Neuron (in vitro differentiated cells): Measurements from ENCODE around the gene BAHCC1.

Experiments used
- H2AFZ ChIP-seq: one replicate; pipeline ENCODE4 v1.6.1; 2013; ENCODE audit warnings: low read depth, mild to moderate bottlenecking, inconsistent platforms, low read length, moderate library complexity
- H3K27me3 ChIP-seq: one replicate; pipeline ENCODE4 v1.6.1; 2013; ENCODE audit warnings: low read length; ENCODE audit not compliant: insufficient read depth
- H3K36me3 ChIP-seq: one replicate; pipeline ENCODE4 v1.6.1; 2013; ENCODE audit warnings: low read length; ENCODE audit not compliant: insufficient read depth
- H3K4me1 ChIP-seq: one replicate; pipeline ENCODE4 v1.6.1; 2013; ENCODE audit warnings: low read length; ENCODE audit not compliant: insufficient read depth
- H3K4me3 ChIP-seq: 2 replicates; pipeline ENCODE4 v1.5.1; 2013; ENCODE audit warnings: mild to moderate bottlenecking, low read length, moderate library complexity
- H3K9me3 ChIP-seq: one replicate; pipeline ENCODE4 v1.6.1; 2013; ENCODE audit warnings: low read length

Gene BAHCC1

DNA sequence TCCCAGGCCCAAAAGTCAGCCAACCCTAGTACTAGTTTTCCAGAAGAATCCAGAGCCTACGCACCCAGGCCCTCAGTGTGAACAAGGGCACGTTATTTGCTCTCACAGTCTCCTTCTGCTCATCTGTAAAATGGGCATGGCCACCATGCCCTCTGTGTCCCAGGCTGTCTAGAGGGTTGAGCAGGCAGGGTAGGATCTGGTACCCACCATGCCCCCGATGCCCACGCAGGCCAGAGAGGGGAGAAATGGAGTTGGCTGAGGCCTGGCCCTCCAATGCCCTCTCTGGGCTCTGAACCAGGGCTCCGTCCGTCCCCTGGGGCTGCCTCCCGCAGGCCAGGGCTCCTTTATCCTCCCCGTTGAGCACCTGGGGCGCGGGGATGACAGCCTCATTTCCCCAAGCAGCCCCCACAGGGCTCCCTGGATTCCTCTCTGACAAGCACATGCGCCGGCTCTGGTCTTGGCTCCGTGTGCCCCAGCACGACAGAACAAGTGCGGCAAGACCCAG lies 9.1 kb upstream of the BAHCC1 start:
- Histone ChIP-seq H3K27me3 (no peaks in the 10 kb centered on the region), H3K4me1 (peaks cover 53% of the 10 kb centered on the region), H3K36me3 (peaks cover under 1% of the 10 kb centered on the region), H2AFZ (no peak overlapping the region), H3K9me3 (no peaks in the 10 kb centered on the region), H3K4me3 (no peak overlapping the region)

DNA sequence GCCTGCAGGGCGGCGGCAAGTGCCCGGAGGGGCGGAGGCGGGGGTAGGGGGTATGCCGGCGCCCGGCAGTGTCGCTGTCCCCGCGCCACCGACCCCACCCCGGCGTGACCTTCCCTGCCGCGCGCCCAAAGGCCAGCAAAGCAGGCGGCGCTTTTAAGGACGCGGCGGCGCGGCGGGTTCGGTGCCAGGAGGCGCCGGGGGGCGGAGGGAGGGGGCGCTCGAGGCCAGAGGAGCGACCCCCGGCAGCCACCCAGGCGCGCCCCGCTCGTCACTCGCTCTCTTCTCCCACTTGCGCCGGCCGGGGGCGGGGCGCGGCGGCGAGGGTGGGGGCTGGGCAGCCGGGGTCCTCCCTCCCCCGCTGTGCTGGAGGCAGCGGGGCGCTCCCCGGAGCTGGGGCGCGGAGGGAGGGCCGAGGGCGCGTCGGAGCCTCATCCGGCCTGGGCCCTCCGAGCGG lies 8.6 kb upstream of the BAHCC1 start:
- Histone ChIP-seq H3K4me3 (peak overlapping the region; percentile 51), H2AFZ (no peak overlapping the region), H3K4me1 (peaks cover 58% of the 10 kb centered on the region), H3K9me3 (no peaks in the 10 kb centered on the region), H3K36me3 (peaks cover 4% of the 10 kb centered on the region), H3K27me3 (no peaks in the 10 kb centered on the region)

DNA sequence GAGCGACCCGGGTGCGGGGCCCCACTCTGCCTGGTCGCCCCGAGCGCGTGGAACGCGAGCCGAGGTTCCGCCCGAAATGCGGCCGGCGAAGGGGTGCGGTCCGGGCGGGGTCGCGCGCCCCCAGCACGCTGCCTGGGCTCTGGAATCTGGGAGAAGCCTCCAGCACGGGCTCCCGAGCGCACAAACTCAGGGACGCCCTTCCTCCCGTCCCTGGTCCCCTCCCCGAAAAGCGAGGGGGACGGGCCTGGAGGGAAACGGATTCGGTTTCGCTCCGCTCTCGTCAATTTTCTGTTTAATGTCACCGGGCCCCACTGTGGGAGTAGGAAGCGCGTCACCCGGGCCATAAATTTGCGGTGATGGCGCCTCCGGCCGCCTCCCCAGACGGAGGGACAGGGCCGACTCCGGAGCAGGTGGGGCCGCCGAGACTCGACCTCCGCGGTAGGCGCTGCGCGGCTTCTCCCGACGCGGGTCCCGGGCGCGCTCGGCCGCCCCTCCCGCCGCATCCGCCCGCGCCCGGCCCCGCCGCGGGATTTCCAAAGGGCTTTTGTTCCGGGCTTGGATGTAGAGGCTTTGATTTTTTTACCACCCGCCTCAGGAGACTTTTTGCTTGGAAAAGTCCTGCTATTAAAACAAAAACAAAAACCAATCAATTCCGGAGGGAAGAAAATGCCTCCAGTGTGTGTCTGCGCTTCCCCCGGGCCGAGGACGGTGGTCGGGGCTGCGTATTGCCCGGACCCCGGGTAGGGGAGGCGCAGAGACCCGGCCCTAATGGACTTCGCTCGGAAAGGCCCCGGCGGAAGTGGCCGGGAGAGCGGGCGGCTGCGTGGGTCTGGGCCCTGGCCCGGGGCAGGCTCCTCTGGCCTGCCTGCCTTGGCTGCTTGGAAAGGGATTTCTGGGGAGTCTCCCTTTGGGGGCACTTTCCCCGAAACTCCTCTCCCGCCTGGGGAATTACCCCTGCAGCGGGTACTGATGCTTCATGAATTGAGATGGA lies 7.9 kb upstream of the BAHCC1 start:
- Histone ChIP-seq H3K4me3 (peak overlapping the region; percentile 51), H2AFZ (no peak overlapping the region), H3K9me3 (no peaks in the 10 kb centered on the region), H3K36me3 (peaks cover 4% of the 10 kb centered on the region), H3K27me3 (no peaks in the 10 kb centered on the region), H3K4me1 (peaks cover 65% of the 10 kb centered on the region)

DNA sequence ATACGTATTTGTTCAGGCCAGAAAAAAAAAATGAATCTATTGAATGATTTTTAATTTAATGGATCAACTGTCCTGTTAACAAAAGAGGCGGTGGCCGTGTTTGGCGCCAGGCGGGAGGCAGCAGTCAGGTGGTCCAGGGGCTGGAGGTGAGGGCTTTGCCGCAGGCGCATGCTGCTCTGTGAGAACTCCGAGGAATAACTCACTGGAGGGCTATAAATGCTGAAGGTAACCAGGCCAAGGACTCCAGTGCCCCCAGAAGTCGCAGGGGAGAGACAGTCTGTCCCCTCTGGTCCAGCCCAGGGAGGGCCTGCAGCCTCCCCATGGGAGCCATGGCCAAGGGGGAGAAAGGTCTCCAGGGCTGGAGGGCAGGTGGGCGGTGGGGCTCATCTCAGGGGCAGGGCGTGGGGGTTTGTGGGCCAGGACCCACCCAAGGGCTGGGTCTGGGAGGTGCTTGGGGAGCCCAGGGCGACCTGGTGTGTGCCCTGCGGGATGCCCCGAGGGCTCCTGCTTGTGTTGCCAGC lies 7.1 kb upstream of the BAHCC1 start:
- H2AFZ ChIP-seq, result no peak overlapping the region
- peaks cover 68% of the 10 kb centered on the region for H3K4me1 ChIP-seq
- H3K4me3 ChIP-seq, result peak overlapping the region; percentile 51
- H3K9me3 ChIP-seq, result no peaks in the 10 kb centered on the region
- peaks cover 4% of the 10 kb centered on the region for H3K36me3 ChIP-seq
- H3K27me3 ChIP-seq, result no peaks in the 10 kb centered on the region

DNA sequence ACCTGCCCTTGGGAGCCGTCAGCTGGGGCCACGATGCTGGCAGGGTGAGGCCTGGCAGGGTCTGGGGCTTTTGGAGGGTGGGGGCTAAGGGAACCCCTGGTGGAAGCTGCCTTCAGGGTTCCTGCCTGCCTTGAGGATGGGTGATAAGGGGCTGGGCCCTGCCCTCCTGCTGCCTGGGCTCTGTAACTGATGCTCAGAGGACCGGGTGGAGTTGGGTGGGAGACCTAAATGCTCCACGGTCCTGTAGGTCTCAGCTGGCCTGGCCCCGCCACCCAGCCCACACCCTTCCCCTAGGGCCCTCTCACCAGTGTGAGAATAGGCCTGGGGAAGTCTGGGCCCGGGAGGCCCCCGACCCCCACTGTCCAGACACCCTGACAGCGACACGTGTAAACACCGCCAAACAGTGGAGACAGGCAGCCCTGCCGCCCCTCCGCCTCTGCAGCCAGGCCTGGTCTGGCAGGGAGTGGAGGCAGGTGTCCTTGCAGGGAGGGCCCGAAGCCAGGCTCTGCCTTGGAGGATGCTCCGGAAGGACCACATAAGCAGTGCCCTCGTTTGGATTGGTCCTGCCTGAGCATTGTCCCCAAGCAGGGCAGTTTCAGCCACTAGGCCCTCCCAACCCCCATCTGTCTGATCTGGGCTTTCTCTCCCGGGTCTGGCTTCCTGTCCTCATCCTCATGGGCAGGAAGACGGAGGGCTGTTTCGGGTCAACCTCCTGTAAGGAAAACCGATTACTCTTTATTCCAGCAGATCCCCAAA lies 6.5 kb upstream of the BAHCC1 start:
- H3K9me3 ChIP-seq, result no peaks in the 10 kb centered on the region
- no peaks in the 10 kb centered on the region for H3K27me3 ChIP-seq
- H3K36me3 ChIP-seq, result peaks cover 4% of the 10 kb centered on the region
- no peak overlapping the region for H2AFZ ChIP-seq
- peaks cover 68% of the 10 kb centered on the region for H3K4me1 ChIP-seq
- no peak overlapping the region for H3K4me3 ChIP-seq

DNA sequence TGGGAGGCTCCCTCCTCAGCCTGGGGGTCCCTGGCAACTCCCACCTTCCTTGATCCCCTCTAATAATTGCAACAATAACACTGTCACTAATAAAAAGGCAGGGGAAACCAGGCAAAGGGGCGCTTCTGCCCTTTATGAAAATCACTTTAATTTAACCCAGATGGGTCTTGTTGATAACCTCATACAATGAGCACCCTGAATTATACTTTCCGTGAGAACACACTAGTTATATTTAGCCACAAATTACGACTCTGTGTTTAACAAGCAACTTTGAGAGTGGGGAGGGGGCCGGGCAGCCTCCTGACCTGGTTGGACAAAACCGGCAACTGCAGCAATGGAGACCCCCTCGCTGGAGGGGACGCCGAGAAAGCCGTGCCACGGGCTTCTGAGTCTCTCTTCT lies 5.7 kb upstream of the BAHCC1 start:
- Histone ChIP-seq H3K36me3 (peaks cover 4% of the 10 kb centered on the region), H3K4me3 (no peak overlapping the region), H3K4me1 (peaks cover 74% of the 10 kb centered on the region), H3K27me3 (no peaks in the 10 kb centered on the region), H2AFZ (no peak overlapping the region), H3K9me3 (no peaks in the 10 kb centered on the region)

DNA sequence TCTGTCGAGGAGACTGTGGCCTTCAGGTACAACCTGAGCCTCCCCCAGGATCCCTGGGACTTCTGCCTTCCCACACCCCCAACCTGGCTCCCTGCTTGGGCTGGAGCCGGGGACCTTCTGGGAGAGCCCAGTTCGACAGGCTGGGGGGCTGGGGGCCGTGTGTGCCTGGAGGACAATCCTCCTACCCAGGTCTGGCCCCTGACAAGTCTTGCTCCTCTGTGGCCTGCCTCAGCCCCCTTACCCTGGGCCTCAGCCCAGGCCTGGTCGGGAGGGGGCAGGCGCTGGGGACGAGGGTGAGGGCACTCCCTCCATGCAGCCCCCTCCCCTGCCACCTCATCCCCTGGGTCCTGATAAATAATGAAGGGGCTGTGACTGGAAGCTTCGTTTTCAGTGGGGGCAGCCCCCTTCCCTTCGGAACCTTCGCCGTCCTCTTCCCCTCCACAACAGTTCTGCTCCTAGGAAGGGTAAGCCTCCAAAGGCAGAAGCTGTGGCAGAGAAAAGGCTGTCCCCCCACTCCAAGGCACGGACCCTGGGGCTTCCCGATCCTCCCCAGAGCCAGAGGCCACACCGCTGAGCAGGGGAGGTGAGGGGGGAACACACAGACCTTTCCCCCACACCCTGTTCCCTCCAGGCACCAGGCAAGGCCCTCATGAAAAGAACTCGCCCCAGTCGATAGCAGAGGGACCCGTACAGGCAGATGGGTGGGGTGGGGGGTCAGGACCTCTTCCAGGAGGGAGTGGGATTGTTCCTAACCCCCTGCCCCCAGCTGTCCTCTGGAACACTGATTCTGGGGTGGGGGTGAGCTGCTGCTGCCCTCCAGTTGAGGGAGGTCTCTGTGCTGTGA lies 5.0 kb upstream of the BAHCC1 start:
- peaks cover 73% of the 10 kb centered on the region for H3K4me1 ChIP-seq
- no peaks in the 10 kb centered on the region for H3K27me3 ChIP-seq
- H3K36me3 ChIP-seq, result peaks cover 4% of the 10 kb centered on the region
- no peaks in the 10 kb centered on the region for H3K9me3 ChIP-seq
- peak overlapping the region; percentile 10 for H3K4me3 ChIP-seq
- H2AFZ ChIP-seq, result no peak overlapping the region

DNA sequence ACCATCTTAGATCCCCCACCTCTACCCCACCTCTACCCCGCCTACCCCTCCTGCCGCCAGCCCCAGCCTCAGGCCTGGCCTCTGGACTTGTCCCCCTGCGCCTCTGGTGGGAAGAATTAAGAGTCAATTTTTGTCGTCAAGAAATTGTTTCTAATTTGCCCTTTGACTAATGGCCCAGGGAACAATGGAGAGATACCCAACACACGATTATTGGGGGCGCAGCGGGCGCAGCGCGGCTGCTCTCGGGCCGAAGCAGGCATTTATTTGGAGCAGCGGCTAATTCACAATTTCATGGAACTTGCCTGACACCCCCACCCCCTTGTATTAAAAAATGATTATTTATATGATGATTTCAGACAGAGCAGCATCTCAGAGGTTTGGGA lies 4.4 kb upstream of the BAHCC1 start:
- Histone ChIP-seq H3K36me3 (peaks cover 4% of the 10 kb centered on the region), H3K27me3 (no peaks in the 10 kb centered on the region), H3K4me3 (no peak overlapping the region), H3K4me1 (peaks cover 67% of the 10 kb centered on the region), H3K9me3 (no peaks in the 10 kb centered on the region), H2AFZ (no peak overlapping the region)

DNA sequence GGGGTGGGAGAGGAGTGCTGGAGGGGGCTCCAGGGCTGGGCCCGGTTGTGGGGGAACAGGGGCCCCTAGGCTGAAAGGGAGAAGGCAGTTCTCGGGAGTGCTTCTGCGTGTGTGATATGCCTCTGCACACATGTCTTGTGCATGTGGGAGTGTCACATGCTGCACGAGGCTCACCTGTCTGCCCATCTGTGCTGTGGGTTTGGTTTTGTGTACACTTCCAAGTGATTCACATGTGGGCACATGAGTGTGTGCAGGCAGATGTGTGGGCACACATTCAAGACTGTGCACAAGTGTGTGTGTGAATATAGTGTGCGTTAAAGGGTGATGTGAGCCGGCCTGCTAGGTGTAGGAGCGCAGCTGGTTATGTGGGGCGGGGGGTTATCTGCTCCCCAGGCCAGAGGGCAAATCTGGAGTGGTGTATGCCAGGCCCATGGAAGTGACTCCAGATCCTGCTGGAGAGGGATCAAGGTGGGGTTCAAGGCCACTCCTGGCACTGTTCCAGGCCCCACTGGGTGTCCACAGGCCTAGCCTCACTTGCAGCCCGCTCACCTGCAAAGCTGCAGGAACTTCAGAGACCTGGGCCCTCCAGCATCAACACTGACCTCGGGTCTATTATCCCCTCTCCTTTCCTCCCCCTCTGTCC lies 3.8 kb upstream of the BAHCC1 start:
- peak overlapping the region; percentile 69 for H3K4me3 ChIP-seq
- no peaks in the 10 kb centered on the region for H3K9me3 ChIP-seq
- H2AFZ ChIP-seq, result no peak overlapping the region
- H3K4me1 ChIP-seq, result peaks cover 66% of the 10 kb centered on the region
- peaks cover 4% of the 10 kb centered on the region for H3K36me3 ChIP-seq
- no peaks in the 10 kb centered on the region for H3K27me3 ChIP-seq

DNA sequence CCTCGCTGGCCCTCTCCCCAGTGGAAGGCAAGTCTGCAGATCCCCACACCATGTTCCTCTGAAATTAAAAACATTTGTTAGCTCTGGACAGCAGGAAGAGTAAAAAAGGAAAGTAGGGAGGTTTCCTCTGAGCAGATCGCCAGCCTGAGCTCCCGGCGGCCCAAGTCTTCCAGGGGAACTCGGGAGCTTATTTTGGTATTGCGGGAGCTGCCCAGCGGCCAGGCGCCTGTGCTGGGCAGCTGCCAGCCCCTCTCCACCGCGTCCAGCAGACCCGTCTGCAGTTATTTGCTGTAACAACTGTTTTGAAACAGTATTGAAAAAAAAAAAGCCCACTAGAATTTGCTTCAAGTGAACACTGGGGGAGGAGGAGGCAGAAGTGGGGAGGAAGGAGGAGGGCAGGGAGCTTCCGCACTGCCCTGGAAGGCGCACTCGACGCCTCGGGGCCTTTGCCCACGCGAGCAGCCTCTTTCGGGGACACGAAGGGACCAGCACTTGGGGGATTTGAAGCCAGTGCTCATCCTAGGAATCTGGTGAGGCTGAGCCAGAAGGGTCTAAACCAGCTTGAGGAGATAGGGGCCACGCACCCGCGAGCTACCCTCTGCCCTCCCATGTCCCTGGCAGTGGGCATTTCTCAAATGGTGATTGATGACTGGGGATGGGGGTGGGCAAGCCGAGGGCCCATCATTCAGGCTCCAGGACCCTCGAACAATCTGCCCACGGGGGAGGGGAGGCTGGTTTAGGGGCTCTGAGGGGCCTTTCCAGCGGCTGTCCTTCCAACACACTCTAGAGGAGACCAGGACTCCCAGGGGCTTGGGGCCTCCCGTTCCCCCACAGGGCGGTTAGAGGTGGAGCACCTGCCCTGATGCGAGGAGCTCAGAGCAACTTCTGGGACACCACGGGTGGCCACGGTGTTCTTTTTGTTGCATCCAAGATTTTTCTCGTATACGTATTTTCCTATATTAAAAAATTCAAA lies 3.0 kb upstream of the BAHCC1 start:
- Histone ChIP-seq H3K36me3 (peaks cover 4% of the 10 kb centered on the region), H2AFZ (no peak overlapping the region), H3K4me3 (peak overlapping the region; percentile 69), H3K9me3 (no peaks in the 10 kb centered on the region), H3K4me1 (peaks cover 62% of the 10 kb centered on the region), H3K27me3 (no peaks in the 10 kb centered on the region)

DNA sequence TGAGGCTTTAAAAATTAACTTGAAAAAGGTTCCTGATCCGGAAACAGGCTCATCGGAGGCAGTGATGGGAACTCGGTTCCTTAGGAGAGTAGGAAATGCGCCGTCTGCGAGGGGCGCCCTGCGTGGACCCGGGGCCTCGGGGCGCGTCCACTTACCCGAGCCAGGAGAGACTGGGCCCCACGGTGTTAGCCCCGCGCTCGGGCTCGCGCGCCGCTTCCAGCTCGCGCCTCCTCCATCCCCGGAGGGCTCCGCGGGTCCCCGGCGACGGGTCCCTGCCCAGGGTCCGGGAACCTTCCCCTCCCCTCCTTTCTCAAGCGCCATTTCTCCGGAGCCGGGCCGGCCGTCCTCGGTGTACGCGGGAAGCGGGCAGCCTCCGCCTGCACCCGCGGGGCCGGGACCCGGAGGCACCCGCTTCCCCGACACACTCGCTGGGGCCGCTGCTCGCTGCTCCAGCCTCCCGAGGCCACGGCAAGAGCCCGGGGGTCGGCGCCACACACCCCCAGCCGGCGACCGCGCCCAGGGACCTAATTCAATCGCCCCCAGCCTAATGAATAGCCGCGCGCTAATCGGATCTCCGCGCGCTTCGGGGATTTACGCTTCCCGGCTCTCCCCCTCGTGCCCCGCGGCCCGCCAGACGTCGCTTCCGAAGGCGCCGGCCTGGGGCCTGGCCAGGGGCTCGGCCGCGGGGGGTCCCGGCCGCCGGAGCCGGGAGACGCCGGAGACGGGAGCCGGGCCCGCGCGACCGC lies 2.2 kb upstream of the BAHCC1 start:
- Histone ChIP-seq H3K27me3 (no peaks in the 10 kb centered on the region), H3K4me3 (peak overlapping the region; percentile 69), H3K9me3 (no peaks in the 10 kb centered on the region), H3K4me1 (peaks cover 60% of the 10 kb centered on the region), H3K36me3 (peaks cover 4% of the 10 kb centered on the region), H2AFZ (no peak overlapping the region)
